HCT116 (cell line): Measurements from ENCODE around the gene SLCO6A1. TPM values are rescaled to one million over a fixed set of nuclear protein-coding genes. Genes with fewer than 3 reads are reported as not detected.

Experiments used
- ATAC-seq: fragments of 200-7000 bp; cut with Tn5 transposase; 2 replicates; pipeline ENCODE4 v1.9.1; 2020; ENCODE audit warnings: mild to moderate bottlenecking, moderate library complexity
- BruUV-seq: library from RNA; stranded (reverse); fragments of 400-500 nt; replicated peaks from 2 replicates; lab custom pipeline; 2021; lab: Mats Ljungman, UMichigan
- CTCF ChIA-PET: fragments of 300-600 bp; sonication (Branson Sonifier 250); formaldehyde crosslinking; loops from one replicate; lab custom pipeline; 2021; ENCODE audit warnings: antibody characterized with exemption; lab: Charles Lee
- POLR2A ChIA-PET: fragments of 300-600, 350-600 bp; sonication (Branson Sonifier 250); formaldehyde crosslinking; loops from one replicate; lab custom pipeline; 2021; ENCODE audit warnings: antibody characterized with exemption; lab: Charles Lee
- RAD21 ChIA-PET, 2 experiments: fragments of 300-600 bp; sonication (Branson Sonifier 250); formaldehyde crosslinking; loops; one replicate each; lab custom pipeline; 2023; ENCODE audit warnings: low total read pairs in 2 of 2; ENCODE audit not compliant: uncharacterized antibody in 2 of 2, unreplicated experiment in 2 of 2, low non-redundant PET in 1 of 2; lab: Charles Lee
- DNase-seq: peaks from one replicate; pipeline ENCODE4 v3.0.0-alpha.2; 2010; ENCODE audit warnings: low read depth, low spot score
- H2AFZ ChIP-seq: fragments of 200-600 bp; shearing (Covaris generic), sonication (generic); 2 replicates; pipeline ENCODE4 v1.6.1; 2017; ENCODE audit warnings: low read depth, mixed run types, mixed read lengths, antibody characterized with exemption, low read length; ENCODE audit not compliant: poor library complexity, severe bottlenecking
- H3K27ac ChIP-seq: 2 replicates; pipeline ENCODE4 v1.5.1; 2012; ENCODE audit warnings: low read depth, low read length
- H3K27me3 ChIP-seq: fragments of 200-600 bp; sonication (generic); 2 replicates; pipeline ENCODE4 v1.6.1; 2016; ENCODE audit warnings: mixed run types, low read length, mixed read lengths; ENCODE audit not compliant: insufficient read depth
- H3K36me3 ChIP-seq, 2 experiments: fragments of 200-500 bp in 1 of 2; fragments of 200-600 bp in 1 of 2; sonication (Bioruptor generic) in 1 of 2; sonication (generic) in 1 of 2; 2 replicates each; pipeline versions ENCODE4 v1.5.1 to v1.6.1; 2014 to 2016; ENCODE audit warnings: low read length in 2 of 2, inconsistent platforms in 1 of 2, mixed read lengths in 1 of 2, mixed run types in 1 of 2; ENCODE audit not compliant: insufficient read depth in 2 of 2, control insufficient read depth in 1 of 2
- H3K4me1 ChIP-seq, 2 experiments: fragments of 200-600 bp in 1 of 2; sonication (generic) in 1 of 2; 2 replicates each; pipeline versions ENCODE4 v1.5.1 to v1.6.1; 2012 to 2017; ENCODE audit warnings: low read length in 2 of 2, inconsistent platforms in 1 of 2, mild to moderate bottlenecking in 1 of 2, mixed read lengths in 1 of 2, mixed run types in 1 of 2, moderate library complexity in 1 of 2; ENCODE audit not compliant: insufficient read depth in 2 of 2, control insufficient read depth in 1 of 2
- H3K4me2 ChIP-seq: fragments of 200-600 bp; sonication (generic); 2 replicates; pipeline ENCODE4 v1.6.1; 2017; ENCODE audit warnings: mixed run types, low read length, mixed read lengths
- H3K4me3 ChIP-seq, 2 experiments: fragments of 200-600 bp in 1 of 2; sonication (generic) in 1 of 2; replicated peaks in 1 of 2; 2 replicates each; pipeline ENCODE4 v1.5.1; 2011 to 2016; ENCODE audit warnings: low read length in 2 of 2, control low read depth in 1 of 2, low read depth in 1 of 2, mild to moderate bottlenecking in 1 of 2, mixed read lengths in 1 of 2, mixed run types in 1 of 2
- H3K79me2 ChIP-seq: fragments of 200-600 bp; sonication (generic); 2 replicates; pipeline ENCODE4 v1.6.1; 2017; ENCODE audit warnings: mild to moderate bottlenecking, mixed run types, low read length, moderate library complexity, mixed read lengths; ENCODE audit not compliant: insufficient read depth
- H3K9ac ChIP-seq: fragments of 200-600 bp; sonication (generic); 2 replicates; pipeline ENCODE4 v1.6.1; 2016; ENCODE audit warnings: low read length, mixed read lengths
- H3K9me2 ChIP-seq: fragments of 200-600 bp; sonication (generic), shearing (Covaris generic); 2 replicates; pipeline ENCODE4 v1.6.1; 2017; ENCODE audit warnings: mixed run types, mild to moderate bottlenecking, moderate library complexity; ENCODE audit not compliant: insufficient read depth
- H3K9me3 ChIP-seq, 2 experiments: fragments of 200-500 bp in 1 of 2; fragments of 200-600 bp in 1 of 2; sonication (Bioruptor generic) in 1 of 2; sonication (generic) in 1 of 2; 2 replicates each; pipeline ENCODE4 v1.6.1; 2014 to 2017; ENCODE audit warnings: low read length in 2 of 2, mixed read lengths in 2 of 2, inconsistent platforms in 1 of 2, low read depth in 1 of 2, mild to moderate bottlenecking in 1 of 2, mixed run types in 1 of 2, moderate library complexity in 1 of 2; ENCODE audit not compliant: control insufficient read depth in 1 of 2, insufficient read depth in 1 of 2
- H4K20me1 ChIP-seq: fragments of 200-600 bp; sonication (generic), shearing (Covaris generic); 2 replicates; pipeline ENCODE4 v1.6.1; 2017; ENCODE audit warnings: mixed run types, mild to moderate bottlenecking, moderate library complexity; ENCODE audit not compliant: insufficient read depth
- CEBPB ChIP-seq: IDR thresholded peaks from 2 replicates; pipeline ENCODE4 v1.6.1; 2012; ENCODE audit warnings: low read depth
- EZH2phosphoT487 ChIP-seq: fragments of 200-600 bp; IDR thresholded peaks from 2 replicates; pipeline ENCODE4 v1.6.1; 2018; ENCODE audit warnings: antibody characterized with exemption, borderline replicate concordance
- POLR2AphosphoS5 ChIP-seq: IDR thresholded peaks from 2 replicates; pipeline ENCODE4 v1.6.1; 2011; ENCODE audit warnings: mild to moderate bottlenecking, low read depth, low read length, moderate library complexity
- RAD21 ChIP-seq: IDR thresholded peaks from 2 replicates; pipeline ENCODE4 v1.6.1; 2012; ENCODE audit warnings: low read depth, mild to moderate bottlenecking
- REST ChIP-seq: IDR thresholded peaks from 2 replicates; pipeline ENCODE4 v1.6.1; 2012; ENCODE audit warnings: low read depth
- SIN3A ChIP-seq: IDR thresholded peaks from 2 replicates; pipeline ENCODE4 v1.6.1; 2012; ENCODE audit warnings: low read depth
- SRF ChIP-seq: IDR thresholded peaks from 2 replicates; pipeline ENCODE4 v1.6.1; 2012; ENCODE audit warnings: low read depth
- ZBTB33 ChIP-seq: IDR thresholded peaks from 2 replicates; pipeline ENCODE4 v1.6.1; 2011; ENCODE audit warnings: mild to moderate bottlenecking, low read length, moderate library complexity; ENCODE audit not compliant: insufficient replicate concordance; ENCODE audit errors: extremely low read depth
- ZFX ChIP-seq: fragments of 450-650 bp; IDR thresholded peaks from 2 replicates; pipeline ENCODE4 v1.6.1; 2017
- ZNF274 ChIP-seq: fragments of 200-500 bp; sonication (Bioruptor generic); IDR thresholded peaks from 2 replicates; pipeline ENCODE4 v1.6.1; 2014; ENCODE audit warnings: mild to moderate bottlenecking, low read depth, low read length, inconsistent platforms
- intact Hi-C: fragments of 100-400 bp; cut with micrococcal nuclease; formaldehyde crosslinking; loops from 2 replicates; pipeline ENCODE4 v1.10.0; 2022
- total RNA-seq: library from RNA; stranded (reverse); gene quantifications from one replicate; pipeline ENCODE4 v1.2.1, GENCODE V29; 2021; ENCODE audit not compliant: unreplicated experiment

The SLCO6A1 gene
- total RNA-seq, 1 experiment from 2014 or later: 0.69 TPM

GRCh38 chr5:102529447-102529846, 30.6 kb upstream of the SLCO6A1 start:
- Histone ChIP-seq H3K27ac (no peak overlapping the region), H3K4me1 (no peaks in the 10 kb centered on the region), H2AFZ (no peak overlapping the region), H4K20me1 (no peaks in the 10 kb centered on the region), H3K4me2 (no peak overlapping the region), H3K9me2 (no peaks in the 10 kb centered on the region), H3K4me3 (no peak overlapping the region), H3K36me3 (no peaks in the 10 kb centered on the region), H3K27me3 (no peaks in the 10 kb centered on the region), H3K79me2 (no peaks in the 10 kb centered on the region), H3K9ac (no peak overlapping the region), H3K9me3 (no peaks in the 10 kb centered on the region)
- TF ChIP-seq RAD21 (no peak), SRF (no peak), CEBPB (no peak), SIN3A (no peak), REST (no peak), ZBTB33 (no peak), ZFX (no peak), EZH2phosphoT487 (no peak), ZNF274 (no peak), POLR2AphosphoS5 (no peak)
- ChIA-PET CTCF (no interaction called here), RAD21 (no interaction called here), POLR2A (no interaction called here)
- no TSS peak for BruUV-seq
- intact Hi-C loops: no loop called here
- ATAC-seq (no peak), DNase-seq (no peak)
